ENCODE results near the gene SGCD.
"Not testable (repeated sequence)": the region's sequence is repeated elsewhere in the genome, so short reads cannot be mapped to it uniquely, and the experiment has no call there.

SGCD gene

DNA sequence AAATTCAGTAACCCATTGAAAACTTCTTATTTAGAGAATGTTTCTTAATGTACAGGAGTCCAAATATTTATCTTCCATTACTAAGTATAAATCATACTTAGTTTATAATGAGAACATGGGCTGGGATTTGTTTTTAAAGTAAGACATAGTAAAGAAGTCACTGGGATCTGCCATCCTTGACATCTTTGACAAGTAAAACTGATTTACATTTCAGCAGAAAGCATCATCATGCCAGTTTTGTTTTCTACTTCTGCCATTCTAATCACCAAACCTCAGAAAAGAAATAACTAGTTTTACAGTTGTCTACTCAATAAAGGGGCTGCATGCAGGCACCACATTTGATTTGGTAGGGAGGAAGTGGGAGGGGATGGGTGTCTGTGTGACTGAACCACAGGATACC lies 301.5 kb downstream of the SGCD start:
- DNase-seq (ENCODE audit: low spot score), result no peak

DNA sequence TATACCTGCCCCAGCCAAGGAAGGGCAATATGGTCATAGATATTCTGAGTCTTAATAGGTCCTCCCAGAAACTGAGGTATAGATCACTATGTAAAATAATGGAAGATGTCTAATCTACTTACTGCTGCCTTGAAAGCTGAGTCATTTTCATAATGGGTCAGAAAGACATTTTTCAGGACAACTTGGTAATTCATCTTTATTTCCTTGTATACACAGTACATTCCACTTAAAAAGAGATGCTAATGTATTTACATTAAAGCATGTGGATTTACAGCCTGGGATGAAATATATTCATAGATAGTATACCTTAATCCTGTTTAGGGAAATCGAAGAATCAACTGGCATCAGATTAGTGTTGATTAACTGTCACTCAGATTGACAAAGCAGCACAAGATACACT lies 304.0 kb downstream of the SGCD start:
- DNase-seq (ENCODE audit: low spot score), result no peak

DNA sequence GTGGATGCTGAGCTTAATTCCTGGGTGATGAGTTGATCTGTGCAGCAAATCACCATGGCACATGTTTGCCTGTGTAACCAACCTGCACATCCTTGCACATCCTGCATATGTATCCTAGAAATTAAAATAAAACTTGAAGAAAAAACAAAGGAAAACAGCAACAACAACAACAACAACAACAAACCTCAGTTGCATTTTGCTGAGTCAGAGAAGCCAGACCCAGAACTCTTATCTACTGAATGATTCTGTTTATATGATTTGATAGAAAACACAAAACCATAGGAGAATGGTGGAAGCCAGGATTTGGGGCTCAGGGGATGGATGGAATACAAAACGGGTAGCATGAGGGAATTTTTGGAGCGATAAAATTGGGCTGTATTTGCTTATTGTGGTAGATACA lies 307.3 kb downstream of the SGCD start:
- no peak for DNase-seq (ENCODE audit: low spot score)

DNA sequence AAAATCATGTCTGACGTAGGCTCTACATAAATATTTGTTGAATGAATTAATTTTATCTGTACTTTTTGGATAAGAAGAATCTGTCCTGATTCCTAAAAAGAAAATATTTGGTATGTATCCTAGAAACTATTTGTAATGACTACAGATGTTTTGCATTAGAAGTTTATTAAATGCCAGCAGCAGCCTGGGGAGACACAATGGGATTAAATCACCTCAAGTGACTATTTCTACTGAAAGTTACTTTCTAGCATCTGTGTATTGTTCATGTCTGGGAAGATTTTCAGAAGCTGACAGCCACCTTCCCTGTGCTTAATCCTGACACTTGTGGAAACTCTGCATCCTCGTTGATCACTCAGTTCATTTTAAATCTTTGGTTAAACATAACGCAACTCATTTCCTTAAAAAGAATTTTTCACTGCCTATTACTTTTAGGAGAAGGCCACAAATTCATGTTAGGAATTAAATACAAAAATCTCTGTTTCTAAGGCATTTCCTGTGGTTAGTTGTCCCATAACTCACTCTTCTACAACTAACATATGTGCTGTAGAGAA lies 313.8 kb downstream of the SGCD start:
- no peak for DNase-seq (ENCODE audit: low spot score)

DNA sequence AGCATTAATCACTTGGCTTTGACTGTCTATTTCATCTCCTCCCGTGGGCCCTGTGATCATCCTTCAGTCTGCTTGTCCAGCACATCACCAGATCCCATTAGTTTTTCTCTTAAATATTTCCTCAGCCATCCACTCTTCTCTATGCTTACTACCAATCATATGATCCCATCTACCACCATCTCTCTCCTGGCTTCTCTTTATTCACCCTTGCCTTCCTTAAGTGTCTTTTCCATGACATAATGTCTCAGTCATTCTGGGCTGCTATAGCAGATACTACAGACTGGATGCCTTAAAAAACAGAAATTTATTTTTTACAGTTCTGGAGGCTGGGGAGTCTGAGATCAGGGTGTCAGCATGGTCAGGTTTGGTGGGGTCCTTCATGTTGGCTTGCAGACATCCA lies 314.7 kb downstream of the SGCD start:
- no peak for DNase-seq (ENCODE audit: low spot score)

DNA sequence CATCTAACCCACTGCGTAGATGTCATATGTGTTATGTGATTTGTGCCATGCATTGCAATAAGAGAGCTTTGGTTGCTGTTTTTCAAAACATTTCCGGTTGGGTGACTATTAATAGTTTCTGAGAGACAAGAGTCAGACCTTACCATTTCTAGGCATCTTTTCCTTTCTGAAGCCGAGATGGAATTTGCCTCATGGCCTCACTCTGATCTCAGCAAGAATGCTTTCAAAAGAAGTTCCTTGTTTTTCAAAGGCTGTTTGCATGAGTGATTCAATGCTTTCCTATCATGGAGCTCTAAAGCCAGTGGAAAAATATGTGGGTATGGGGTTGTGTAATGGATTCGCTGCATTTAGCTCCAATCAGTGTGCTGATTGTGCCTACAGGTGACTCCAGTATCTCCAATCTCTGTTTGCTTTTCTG lies 320.1 kb downstream of the SGCD start:
- no peak for DNase-seq (ENCODE audit: low spot score)

DNA sequence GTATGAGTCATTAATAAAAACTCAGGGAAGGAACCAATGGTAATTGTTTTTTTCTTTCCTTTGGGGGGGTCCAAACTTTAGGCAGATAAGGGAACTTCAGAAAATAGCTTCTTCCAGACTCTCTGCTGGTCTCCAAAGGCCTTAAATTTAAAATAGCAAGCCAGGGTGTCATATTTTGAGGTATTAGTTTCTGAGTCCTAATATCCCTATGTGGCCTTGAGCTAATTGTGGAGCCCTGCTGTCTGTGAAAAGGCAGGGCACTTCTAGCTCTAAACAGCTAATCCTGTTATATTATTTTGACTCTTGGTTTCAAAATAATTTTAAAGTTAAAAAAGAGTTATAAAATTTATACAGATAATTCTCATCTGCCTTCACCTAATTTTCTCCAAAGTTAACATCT lies 327.5 kb downstream of the SGCD start:
- no peak for DNase-seq (ENCODE audit: low spot score)

DNA sequence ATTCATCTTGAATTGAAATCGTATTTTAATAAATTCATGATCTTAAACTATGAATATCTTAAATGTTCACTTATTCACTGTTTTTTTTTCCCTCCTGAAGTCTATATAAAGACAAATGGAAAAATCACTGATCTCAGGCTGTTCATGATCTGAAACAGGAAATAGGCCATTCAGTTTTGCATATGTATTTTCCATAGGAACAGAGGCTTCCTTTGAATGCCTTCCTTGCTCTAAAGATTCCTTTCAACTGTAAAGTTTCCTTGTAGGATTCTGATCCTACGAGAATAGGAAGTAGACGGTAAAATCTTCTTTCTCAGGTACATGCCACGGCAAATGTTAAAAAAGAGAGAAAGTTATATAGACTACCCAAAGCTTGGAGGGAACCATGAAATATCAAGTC lies 328.8 kb downstream of the SGCD start:
- DNase-seq (ENCODE audit: low spot score), result no peak

DNA sequence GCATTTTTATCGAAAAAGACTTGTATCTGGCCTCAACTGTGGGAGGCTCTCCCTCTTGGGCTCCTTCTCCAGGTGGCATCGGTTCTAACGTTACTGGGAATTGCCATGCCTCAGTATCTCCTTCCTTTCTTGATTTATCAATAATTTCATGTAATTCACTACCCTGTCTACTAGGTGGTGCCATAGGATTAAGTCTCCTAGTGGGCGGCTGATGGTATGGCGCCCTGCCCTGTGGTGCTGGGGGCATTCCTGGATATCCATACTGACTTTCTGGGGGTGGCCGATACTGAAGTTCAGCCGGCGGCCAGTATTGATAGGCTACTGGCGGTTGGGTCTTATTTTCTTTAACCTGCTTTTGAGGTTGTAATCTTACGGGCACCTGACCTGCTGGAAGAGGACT lies 337.9 kb downstream of the SGCD start:
- DNase-seq (ENCODE audit: low spot score), result not testable (repeated sequence)

DNA sequence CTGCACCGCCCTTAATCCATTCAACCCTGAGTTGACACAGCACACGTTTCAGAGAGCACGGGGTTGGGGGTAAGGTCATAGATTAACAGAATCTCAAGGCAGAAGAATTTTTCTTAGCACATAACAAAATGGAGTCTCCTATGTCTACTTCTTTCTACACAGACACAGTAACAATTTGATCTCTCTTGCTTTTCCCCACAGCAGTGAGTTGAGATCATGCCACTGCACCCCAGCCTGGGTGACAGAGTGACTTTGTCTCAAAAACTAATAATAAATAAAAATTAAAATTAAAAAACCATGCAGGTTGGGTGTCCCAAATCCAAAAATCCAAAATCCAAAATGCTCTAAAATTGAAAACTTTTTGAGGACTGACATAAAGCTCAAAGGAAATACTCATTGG lies 339.7 kb downstream of the SGCD start:
- DNase-seq (ENCODE audit: low spot score), result not testable (repeated sequence)

DNA sequence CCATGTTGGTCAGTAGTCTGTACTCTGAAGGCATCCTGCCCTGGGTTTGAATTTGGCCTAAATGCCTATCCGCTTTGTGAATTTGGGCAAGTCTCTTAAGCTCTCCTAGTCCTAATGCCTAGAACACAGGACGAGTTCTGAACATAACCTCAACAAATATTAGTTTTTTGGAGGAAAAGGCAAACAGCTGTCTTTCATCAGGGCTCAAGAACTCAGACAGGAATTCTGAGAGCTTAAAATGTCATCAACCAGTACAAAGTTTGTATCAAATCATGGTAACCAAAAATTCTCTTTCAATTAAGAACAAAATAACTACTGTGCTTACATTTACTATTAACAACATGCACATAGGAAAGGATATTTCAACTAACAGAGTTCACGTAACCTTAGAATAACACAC lies 340.7 kb downstream of the SGCD start:
- DNase-seq (ENCODE audit: low spot score), result no peak

DNA sequence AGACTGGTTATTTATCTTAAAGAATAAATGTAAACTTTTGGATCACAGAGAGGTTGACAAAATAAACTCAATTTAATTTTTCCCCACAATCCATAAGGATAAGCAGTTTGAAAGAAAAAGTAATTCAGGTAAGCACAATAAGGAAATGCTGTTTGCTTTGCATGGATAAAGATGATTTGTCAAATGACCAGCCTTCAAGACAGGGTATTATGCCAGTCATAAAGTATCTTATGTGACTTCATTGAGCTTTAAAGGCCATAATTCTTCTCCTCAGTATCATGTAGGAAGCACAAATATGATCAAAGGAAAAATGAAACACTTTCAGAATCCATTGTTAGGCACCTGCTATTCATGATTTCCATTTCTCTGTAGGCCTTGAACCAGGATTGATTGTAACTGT lies 342.5 kb downstream of the SGCD start:
- DNase-seq (ENCODE audit: low spot score), result no peak

DNA sequence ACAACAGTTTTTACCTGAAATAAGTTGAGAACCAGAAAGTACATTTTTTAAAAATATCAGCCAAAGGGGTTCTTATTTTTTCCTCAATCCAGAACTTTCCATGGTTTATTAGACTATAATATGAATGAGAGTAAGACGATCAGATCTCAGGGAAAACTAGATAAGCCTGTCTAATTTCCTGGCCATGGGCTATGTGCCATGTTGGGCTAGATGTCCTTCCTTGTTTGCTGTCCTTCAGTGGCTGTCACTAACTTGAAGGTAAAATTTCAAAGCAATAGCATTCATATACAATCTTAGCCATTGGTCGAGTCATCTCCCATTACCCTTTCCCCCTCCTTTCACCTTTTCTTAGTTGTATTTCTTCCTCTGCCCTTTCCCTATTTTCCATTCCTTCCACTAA lies 343.7 kb downstream of the SGCD start:
- no peak for DNase-seq (ENCODE audit: low spot score)

DNA sequence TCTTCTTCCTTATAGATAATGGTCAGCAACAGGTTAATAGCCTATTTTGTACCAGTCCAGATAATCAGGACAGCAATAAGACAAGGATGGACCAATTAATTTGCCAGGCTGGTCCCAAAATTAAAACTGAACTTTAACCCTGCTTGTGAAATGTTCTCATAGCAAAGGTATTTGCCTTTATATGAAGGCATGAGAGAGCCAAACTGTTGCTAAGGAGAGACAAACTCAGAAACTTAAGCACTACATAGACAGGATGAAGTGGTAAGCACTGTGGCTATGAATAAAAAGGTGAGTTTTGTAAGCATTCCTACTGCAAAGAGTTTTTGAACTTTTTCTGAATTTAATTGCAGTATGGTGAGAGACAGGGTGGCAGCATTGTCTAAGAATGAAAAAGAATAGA lies 348.4 kb downstream of the SGCD start:
- no peak for DNase-seq (ENCODE audit: low spot score)

DNA sequence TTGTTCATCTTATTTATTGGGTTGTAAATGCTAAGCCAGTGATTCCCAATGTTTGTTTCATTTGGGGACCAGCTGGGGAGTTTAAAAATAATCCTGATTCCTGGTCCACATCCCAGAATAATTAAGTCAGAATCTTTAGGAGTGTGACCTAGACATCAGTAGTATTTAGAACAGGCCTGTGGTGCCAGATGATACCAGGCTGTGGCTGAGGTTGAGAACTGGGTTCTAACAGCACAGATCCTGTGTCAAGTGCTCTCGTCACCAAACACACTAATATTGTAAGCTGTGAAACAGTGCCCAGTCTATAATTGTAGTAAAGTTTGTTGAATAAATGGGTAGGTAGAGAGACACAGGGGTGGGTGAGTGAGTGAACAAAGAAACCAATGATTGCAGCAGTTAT lies 351.0 kb downstream of the SGCD start:
- no peak for DNase-seq (ENCODE audit: low spot score)

DNA sequence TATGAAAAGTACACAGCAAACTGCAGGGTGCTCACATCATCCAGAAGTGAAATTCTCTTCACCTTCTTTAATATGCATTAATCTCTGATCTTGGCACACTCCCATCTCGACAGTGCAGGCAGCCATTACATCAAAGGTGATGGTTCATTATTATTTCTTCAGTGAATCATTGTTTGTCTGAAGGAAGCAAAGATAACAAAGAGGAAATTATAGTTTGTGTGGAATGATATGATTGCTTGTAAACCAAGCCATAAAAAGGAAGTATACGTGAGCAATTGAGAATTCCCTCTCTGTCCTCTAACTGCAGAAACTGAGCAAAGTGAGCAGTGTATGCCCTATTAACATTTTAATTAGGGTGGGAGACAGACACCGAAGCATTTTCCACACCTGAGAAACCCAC lies 351.5 kb downstream of the SGCD start:
- peak; percentile 49 for DNase-seq (ENCODE audit: low spot score)

DNA sequence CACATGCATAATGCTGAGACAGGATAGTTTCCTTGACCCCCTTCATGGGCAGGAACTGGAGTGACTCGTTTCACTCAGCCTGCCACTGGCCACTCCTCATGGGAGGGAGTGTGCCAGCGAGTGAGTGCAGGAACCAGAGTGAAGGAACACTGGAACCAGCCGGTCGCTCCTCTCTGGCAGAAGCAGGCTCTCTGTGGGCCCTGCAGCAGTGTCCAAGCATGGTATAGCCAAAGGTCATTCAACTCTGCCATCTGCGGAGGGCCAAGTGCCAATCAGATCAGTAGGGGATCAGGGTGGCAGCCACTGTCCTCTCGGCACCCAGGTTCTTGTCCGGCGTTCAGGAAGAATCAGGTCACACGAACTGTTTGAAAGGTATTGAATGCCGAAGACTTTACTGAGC lies 353.9 kb downstream of the SGCD start:
- DNase-seq (ENCODE audit: low spot score), result no peak

DNA sequence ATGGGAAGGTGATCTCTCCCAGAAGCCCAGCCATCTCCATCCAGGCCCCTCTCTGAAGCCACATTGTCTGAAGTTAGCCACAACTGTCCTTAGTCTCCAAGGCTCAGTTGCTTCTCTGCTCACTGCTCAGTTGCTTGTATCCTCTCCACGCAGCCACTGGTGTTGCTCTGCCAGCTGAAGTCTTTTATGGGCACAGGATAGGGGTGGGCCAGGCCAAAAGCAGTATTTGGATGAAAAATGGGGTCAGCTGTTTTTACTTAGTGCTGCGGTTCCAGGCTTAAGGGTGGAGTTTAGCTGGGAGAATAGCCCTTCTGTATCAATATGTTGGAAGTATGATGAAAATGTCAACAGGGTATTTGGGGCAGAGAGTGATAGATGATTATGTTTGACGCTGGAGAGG lies 354.3 kb downstream of the SGCD start:
- no peak for DNase-seq (ENCODE audit: low spot score)

DNA sequence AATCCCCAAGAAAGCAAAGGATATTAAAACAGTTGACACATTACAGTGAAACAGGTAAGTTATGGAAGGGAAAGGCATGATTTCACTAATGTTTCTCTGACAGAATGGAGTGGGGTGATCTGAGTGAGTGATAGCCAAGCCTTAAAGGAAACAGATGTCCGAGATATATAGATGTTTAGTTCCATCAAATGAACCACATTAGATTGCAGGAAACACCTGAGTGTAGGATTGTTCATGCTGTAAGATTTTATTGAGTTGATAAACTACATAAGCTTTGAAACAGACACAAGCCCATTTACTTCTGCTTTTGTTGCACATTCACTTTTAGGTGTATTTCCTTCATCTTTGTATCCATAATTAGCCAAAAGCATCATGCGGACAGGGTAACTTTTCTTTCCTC lies 356.0 kb downstream of the SGCD start:
- DNase-seq (ENCODE audit: low spot score), result no peak

DNA sequence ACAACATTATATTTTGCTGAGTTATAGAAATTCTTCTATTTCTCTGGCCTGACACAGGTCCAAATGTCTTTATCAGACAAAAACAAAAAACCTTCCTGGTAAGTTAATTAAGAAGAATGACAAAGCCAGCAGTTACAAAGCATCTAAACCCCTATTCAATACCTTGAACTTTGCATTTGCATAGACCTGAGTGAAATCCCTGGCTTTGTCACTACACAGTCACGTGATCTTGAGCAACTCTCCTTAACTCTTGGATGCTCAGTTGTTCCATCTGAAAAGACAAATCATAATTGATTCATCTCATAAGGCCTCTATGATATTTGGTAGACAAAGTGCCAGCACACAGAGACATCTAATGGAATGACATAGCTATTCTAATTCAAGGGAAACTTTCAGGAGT lies 356.5 kb downstream of the SGCD start:
- no peak for DNase-seq (ENCODE audit: low spot score)

DNA sequence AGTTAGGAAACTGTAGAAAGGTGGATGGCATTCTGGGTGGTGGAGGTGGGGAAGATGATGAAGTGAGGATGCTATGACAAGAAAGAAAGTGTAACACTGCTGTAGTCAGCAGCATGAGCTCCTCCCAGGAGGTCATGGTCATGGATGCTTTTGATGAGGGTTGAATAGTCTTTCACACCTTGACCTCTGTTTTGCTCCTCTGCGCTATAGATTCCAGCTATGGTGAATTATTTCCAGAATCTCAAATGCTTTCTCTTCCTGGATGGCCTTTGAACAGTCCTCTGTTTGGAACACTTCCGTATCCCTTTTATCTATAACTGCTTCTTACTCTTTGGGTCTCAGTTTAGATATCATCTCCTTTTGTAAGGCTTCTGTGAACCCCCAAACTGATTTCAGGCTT lies 357.3 kb downstream of the SGCD start:
- no peak for DNase-seq (ENCODE audit: low spot score)

DNA sequence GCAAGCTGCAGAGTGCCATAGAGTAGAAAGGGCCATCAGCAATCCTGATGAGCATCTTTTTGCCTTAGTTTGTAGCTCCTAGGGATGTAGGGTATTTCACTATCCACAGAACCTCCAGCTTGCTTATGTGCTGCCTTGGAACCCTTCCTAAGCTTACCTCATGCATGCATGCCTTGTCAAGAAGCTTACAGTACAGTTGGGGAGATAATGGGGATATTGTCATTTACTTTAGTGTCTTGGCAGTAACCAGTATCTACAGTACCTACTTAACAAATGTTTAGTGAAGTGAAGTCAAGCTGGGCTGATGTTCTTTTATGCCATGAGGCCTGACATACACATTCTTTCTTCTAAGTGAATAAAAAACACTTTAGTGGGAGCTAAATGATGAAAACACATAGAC lies 358.5 kb downstream of the SGCD start:
- no peak for DNase-seq (ENCODE audit: low spot score)

DNA sequence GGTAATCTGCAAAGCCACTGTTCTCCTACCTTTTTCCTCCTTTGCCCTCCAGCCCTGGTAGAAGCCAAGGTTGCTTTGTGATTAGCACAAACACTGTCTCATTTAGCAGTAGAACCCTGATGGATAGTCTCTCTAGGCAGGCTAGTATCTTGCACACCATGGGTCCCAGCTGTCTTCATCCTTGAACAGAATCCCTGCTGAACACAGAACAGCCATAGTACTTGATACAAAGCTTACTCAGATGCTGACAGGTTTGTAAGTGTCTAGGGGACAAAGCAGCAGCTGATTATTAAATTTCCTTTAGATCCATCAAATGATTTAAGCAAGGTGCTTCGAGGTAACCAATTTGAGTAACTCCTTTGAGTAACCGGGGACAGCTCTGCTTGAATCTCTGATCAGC lies 359.4 kb downstream of the SGCD start:
- no peak for DNase-seq (ENCODE audit: low spot score)

DNA sequence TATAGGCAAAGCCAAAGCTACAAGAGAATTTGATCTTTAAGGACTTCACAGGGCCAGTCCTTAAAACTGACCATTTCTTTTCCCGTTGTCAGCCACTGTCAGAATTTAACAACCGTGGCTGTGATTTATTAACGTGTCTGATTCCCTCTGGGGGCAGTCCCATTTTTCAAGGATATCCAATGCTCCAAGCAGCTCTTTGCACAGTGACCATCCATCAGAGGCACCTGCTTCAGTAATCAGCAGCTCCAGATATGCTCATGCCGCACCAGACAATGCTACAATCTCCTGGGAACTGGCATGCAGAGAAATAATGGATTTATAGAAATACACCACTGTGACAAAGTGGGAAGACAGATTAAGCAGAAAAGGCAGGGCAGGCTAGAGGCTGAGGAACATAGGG lies 359.8 kb downstream of the SGCD start:
- DNase-seq (ENCODE audit: low spot score), result no peak

DNA sequence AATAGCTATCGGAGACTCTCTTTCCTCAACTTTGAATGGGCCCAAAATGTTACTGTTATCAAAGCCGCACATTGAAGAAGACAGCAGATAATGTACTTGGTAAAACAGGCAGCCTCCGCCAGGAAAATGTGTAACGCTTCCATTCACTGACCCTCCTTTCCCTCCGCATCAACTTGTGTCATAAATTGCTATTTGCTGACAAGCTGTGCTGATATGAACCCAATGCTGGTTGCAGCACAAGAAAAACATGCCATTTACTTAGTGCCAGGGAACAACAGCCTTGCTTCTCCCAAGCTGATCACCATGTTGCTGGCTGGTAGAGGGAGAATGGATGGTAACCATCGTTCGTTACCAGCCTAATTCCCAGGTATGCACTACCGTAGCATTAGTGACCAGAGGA lies 360.6 kb downstream of the SGCD start:
- no peak for DNase-seq (ENCODE audit: low spot score)

All from LoVo (cell line).